ENCODE measurements around the gene CRACDL. TPM values are rescaled to one million over a fixed set of nuclear protein-coding genes. Genes with fewer than 3 reads are reported as not detected.
A peak's percentile ranks its signal among the peaks of the same experiment; 100 is the strongest.

CRACDL gene
- total RNA-seq, 6 experiments from 2014 or later = not detected

GRCh38 chr2:98761909-98762308 is 174.1 kb downstream of the CRACDL start:
- no peak for TF ChIP-seq CTCF (IDR thresholded peaks at IDR 0.05)
- Mint-ChIP-seq H3K9me3 (no peaks in the 10 kb centered on the region), H3K27ac (no peak overlapping the region), H3K4me1 (ENCODE audit: low read depth) (peaks cover 16% of the 10 kb centered on the region), H3K27me3 (ENCODE audit: insufficient read depth) (peaks cover 28% of the 10 kb centered on the region), H3K4me3 (no peak overlapping the region), H3K36me3 (ENCODE audit: low read depth) (no peaks in the 10 kb centered on the region)
- no peak for DNase-seq

GRCh38 chr2:98761267-98761781 is 174.7 kb downstream of the CRACDL start:
- DNase-seq = no peak
- H3K36me3 Mint-ChIP-seq (ENCODE audit: low read depth) = no peaks in the 10 kb centered on the region
- no peak overlapping the region for H3K4me3 Mint-ChIP-seq
- no peak for TF ChIP-seq CTCF (IDR thresholded peaks at IDR 0.05)
- H3K27ac Mint-ChIP-seq = no peak overlapping the region
- peaks cover 23% of the 10 kb centered on the region for H3K27me3 Mint-ChIP-seq (ENCODE audit: insufficient read depth)
- H3K4me1 Mint-ChIP-seq (ENCODE audit: low read depth) = peaks cover 16% of the 10 kb centered on the region
- H3K9me3 Mint-ChIP-seq = no peaks in the 10 kb centered on the region

- DNase-seq = no peak
- TF ChIP-seq CTCF (IDR thresholded peaks at IDR 0.05) = no peak
- peaks cover 16% of the 10 kb centered on the region for H3K4me1 Mint-ChIP-seq (ENCODE audit: low read depth)
- H3K9me3 Mint-ChIP-seq = no peaks in the 10 kb centered on the region
- H3K27me3 Mint-ChIP-seq (ENCODE audit: insufficient read depth) = peaks cover 16% of the 10 kb centered on the region
- H3K27ac Mint-ChIP-seq = no peak overlapping the region
- H3K36me3 Mint-ChIP-seq (ENCODE audit: low read depth) = no peaks in the 10 kb centered on the region
- no peak overlapping the region for H3K4me3 Mint-ChIP-seq
Observed at GRCh38 chr2:98759827-98760625, 176.0 kb downstream of the CRACDL start.

- no peak for TF ChIP-seq CTCF (IDR thresholded peaks at IDR 0.05)
- DNase-seq = no peak
- Mint-ChIP-seq H3K27ac (no peak overlapping the region), H3K36me3 (ENCODE audit: low read depth) (no peaks in the 10 kb centered on the region), H3K27me3 (ENCODE audit: insufficient read depth) (peaks cover 15% of the 10 kb centered on the region), H3K4me1 (ENCODE audit: low read depth) (peaks cover 16% of the 10 kb centered on the region), H3K9me3 (no peaks in the 10 kb centered on the region), H3K4me3 (no peak overlapping the region)
Observed at GRCh38 chr2:98759338-98759737, 176.7 kb downstream of the CRACDL start.

GRCh38 chr2:98757904-98758421 is 178.1 kb downstream of the CRACDL start:
- H3K4me3 Mint-ChIP-seq = peak overlapping the region; percentile 20
- no peaks in the 10 kb centered on the region for H3K9me3 Mint-ChIP-seq
- H3K4me1 Mint-ChIP-seq (ENCODE audit: low read depth) = peaks cover 16% of the 10 kb centered on the region
- peak; percentile 88 for DNase-seq
- H3K27ac Mint-ChIP-seq = peak overlapping the region; percentile 4; the same call in 1 of the 2 replicates
- H3K27me3 Mint-ChIP-seq (ENCODE audit: insufficient read depth) = peaks cover 15% of the 10 kb centered on the region
- H3K36me3 Mint-ChIP-seq (ENCODE audit: low read depth) = no peaks in the 10 kb centered on the region
- no peak for TF ChIP-seq CTCF (IDR thresholded peaks at IDR 0.05)
